HL-60 (cell line): ENCODE measurements around the gene FGF14.

Source experiments
- CTCF ChIP-seq: IDR thresholded peaks from one replicate; pipeline ENCODE4 v1.5.1; 2011; ENCODE audit warnings: low read length, control low read depth, inconsistent platforms; ENCODE audit not compliant: insufficient read depth
- GABPA ChIP-seq: IDR thresholded peaks from 2 replicates; pipeline ENCODE4 v1.6.1; 2012; ENCODE audit warnings: low read depth
- POLR2AphosphoS5 ChIP-seq: IDR thresholded peaks from 2 replicates; pipeline ENCODE4 v1.6.1; 2012; ENCODE audit warnings: low read depth
- REST ChIP-seq: IDR thresholded peaks from 2 replicates; pipeline ENCODE4 v1.6.1; 2012; ENCODE audit warnings: low read depth; ENCODE audit not compliant: insufficient replicate concordance
- SPI1 ChIP-seq: IDR thresholded peaks from 2 replicates; pipeline ENCODE4 v1.6.1; 2012; ENCODE audit warnings: low read depth, mild to moderate bottlenecking, borderline replicate concordance

- TF ChIP-seq CTCF (no peak), POLR2AphosphoS5 (no peak), REST (no peak), GABPA (no peak), SPI1 (no peak)
Measured at GRCh38 chr13:102298051-102298450, 103.8 kb downstream of the FGF14 start.
